ENCODE measurements around the gene TPBGL.

Gene TPBGL

GRCh38 chr11:75212411-75212810 is 28.2 kb upstream of the TPBGL start:
- DNase-seq (ENCODE audit: low read depth): no peak

DNA sequence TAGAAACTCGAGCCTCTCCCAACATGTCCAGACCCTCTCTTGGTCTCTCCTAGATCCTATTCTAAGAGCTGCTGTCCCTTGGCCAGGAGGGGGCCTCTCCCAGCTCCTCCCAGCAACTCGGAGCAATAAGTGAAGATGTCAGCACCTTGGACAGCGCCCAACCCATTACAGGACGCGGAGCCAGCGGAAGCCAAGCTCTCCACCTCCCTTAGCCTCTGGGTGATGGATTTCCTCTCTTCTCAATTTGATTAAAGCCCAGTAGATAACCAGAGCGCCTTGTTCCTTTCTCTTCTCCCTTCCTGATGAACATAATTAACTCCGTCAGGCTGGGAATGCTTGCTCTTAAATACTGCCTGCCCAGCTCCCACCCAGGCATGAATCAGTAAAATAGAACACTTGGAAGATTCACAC is 26.2 kb upstream of the TPBGL start:
- peak; percentile 69 for DNase-seq (ENCODE audit: low read depth)

GRCh38 chr11:75214843-75215242 is 25.7 kb upstream of the TPBGL start:
- no peak for DNase-seq (ENCODE audit: low read depth)

- DNase-seq (ENCODE audit: low read depth): no peak
These were observed 20.7 kb upstream of the TPBGL start for GRCh38 chr11:75219869-75220268.

- no peak for DNase-seq (ENCODE audit: low read depth)
These were observed 16.5 kb upstream of the TPBGL start for GRCh38 chr11:75223954-75224643.

DNA sequence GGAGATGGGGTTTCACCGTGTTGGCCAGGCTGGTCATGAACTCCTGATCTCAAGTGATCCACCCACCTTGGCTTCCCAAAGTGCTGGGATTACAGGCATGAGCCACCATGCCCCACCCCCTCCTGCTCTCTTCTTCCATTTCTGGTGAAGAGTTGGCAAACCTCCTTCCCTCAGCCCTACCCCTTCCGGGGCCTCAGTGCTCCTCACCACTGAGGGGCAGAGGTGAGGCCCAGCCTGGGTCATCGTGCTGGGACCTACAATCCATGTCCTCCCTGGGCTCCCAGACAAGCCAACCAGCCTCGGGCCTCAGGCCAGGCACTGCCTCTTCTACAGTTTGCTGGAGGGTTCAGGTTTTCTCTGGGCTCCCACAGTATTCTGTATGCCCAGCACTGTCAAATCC is 14.8 kb upstream of the TPBGL start:
- DNase-seq (ENCODE audit: low read depth): no peak

- no peak for DNase-seq (ENCODE audit: low read depth)
These were observed 11.1 kb upstream of the TPBGL start for GRCh38 chr11:75229466-75229865.

DNA sequence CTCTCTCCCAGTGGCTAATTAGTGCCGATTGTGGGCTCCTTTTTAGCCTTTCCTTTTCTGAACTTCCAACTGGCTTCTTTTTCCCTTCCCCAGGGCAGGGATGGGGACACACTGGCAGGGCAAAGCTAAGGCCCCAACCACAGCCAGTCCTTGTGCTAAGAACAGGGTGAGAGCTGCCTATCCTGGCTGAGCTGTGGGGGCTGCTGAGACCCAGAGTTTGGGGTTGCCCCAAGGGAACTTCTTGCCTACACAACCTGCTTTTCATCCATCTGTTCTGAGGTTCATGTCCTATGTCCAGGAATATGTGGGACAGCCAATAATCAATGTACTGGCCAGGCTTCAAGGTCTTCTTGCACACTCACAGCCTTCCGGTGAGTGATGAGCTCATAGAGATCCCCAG is 10.0 kb upstream of the TPBGL start:
- no peak for DNase-seq (ENCODE audit: low read depth)

- DNase-seq (ENCODE audit: low read depth): peak; percentile 71
These were observed 6.8 kb upstream of the TPBGL start for GRCh38 chr11:75233754-75234172.

- DNase-seq (ENCODE audit: low read depth): no peak
These were observed 4.5 kb upstream of the TPBGL start for GRCh38 chr11:75236062-75236461.

DNA sequence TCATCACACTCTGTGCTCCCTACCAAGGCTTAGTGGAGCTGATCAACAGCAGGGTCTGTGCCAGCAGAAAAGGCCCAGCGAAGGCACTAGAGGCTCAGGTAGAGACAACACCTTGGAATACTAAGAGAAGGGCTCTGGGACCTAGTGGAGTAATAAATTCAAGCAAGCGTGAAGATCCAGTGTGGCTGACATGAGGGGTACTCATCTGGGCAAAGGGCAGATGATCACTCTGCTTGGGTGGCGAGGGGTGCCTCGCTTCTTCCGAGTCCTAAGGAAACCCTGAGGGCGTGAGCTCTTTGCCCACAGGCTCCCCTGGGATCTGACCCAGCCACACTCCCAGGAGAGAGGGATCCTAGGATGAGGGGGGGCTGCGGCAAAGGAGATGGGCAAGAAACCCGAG is 3.5 kb upstream of the TPBGL start:
- no peak for DNase-seq (ENCODE audit: low read depth)

- DNase-seq (ENCODE audit: low read depth): no peak
These were observed 1.8 kb upstream of the TPBGL start for GRCh38 chr11:75238595-75239440.

DNA sequence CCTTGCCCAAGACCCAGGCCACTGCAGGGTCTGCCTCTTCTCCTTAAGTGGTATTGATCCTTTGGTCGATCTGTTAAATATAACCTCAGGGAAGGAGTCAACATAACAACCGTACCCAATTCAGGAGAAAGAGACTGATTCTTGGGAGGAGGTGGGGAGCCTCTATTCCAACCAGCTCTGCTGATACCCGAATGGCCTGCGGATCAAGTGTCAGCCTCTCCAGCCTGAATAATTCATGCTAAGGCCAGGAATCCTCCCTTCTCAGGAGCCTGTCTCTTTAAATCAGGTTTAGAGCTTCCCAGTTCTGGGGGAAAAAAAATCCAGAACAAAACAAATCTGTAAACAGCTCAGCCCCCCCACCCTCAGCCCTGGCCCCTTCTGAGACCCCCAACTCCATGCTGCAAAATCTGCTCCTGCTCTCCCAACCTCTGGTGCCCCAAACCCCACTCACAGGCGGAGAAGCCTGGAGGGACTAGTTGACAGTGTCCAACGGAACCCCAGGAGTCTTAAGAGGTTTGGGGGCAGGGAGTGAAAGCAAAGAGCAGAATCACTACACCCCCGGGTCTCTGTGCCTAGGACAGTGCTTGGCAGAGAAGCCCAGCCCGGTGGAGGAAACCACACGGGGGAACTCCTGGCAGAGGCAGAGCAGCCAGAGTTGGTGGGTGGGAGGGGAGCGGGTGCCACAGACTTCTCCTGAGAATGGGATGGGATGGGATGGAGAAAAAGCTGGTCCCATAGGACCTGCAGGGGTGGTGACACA is 863 bp upstream of the TPBGL start:
- no peak for DNase-seq (ENCODE audit: low read depth)

- peak; percentile 71 for DNase-seq (ENCODE audit: low read depth)
These were observed 697 bp downstream of the TPBGL start for GRCh38 chr11:75241036-75241905.

GRCh38 chr11:75241906-75242644 is 1.5 kb downstream of the TPBGL start:
- DNase-seq (ENCODE audit: low read depth): no peak

DNA sequence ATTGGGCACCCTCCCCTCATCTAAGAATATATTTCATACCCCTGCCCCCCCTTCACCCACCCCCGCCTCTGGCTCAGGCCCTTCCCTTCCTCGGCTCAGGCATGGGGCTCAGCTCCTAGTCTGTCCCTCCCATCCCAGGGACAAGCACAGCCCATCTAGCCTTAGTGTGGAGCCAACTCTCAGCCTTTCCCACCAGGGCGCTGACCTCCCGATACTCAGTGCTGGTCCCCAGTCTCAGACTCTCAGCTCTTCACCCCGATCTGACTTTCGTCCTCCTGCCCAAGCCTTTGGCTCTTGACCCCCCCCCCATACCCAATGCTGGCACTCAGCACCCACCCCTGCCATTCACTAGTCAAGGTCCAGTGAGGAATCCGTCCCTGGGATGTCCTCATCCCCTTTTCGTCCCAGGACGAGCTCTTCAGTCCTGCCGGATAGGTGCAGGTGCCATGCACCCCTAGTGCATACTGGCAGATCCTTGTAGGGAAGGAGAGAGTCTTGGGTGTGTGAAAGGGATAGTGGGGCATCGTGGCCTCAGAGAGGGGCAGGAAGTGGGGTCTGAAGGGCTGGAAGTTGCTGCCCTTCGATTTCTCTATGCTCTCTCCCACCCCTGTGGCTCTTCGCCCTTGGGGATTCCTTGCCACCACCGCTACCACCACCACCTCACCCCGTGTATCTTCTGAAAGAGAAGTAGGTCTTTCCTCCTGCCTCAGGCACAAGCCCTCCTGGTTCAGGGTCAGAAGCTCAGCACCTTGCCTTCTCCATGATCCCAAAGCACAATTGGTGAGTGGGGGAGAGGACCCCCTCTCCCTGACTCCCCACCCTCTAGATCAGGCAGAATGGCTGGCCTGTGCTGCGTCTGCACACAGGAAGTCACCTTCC is 2.4 kb downstream of the TPBGL start:
- no peak for DNase-seq (ENCODE audit: low read depth)

- DNase-seq (ENCODE audit: low read depth): no peak
These were observed 3.7 kb downstream of the TPBGL start for GRCh38 chr11:75244052-75244814.

- no peak for DNase-seq (ENCODE audit: low read depth)
These were observed 4.9 kb downstream of the TPBGL start for GRCh38 chr11:75245356-75246005.

All from amniotic epithelial cell (primary cell).